ENCODE data around the gene FLII.

The FLII gene

DNA sequence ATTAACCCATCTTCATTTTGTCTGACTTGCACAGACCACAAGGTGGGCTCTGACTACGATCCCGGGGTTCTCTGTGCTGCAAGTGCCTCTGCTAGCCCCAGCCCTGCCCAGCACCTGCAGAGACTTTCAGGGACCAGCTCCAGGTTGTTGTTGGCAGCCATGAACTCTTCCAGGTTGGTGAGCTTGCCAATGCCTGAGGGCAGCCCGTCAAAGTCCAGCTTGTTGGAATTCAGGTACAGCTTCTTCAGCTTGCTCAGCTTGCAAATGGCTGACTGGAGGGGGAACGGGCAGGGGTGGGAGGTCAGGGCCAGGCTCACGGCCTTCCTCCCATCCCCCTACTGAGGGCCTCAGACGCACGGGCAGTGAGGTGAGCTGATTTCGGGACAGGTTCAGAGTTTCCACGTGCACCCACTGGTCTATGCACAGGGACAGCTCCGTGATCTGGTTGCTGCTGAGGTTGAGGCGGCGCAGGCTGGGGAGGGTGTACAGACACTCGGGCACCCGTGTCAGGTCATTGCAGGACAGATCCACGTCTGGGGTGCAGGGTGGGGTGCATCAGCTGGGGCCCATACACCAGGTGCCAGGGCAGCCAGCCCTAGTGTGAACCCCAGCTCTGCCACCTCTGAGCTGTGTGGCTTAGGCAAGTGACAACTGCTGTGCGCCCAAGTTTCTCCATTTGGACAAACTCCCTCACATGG lies 5.2 kb downstream of the FLII start:
- peaks cover 19% of the 10 kb centered on the region for H3K4me1 Mint-ChIP-seq
- H3K4me3 Mint-ChIP-seq = no peak overlapping the region
- no peaks in the 10 kb centered on the region for H3K36me3 Mint-ChIP-seq
- H3K27ac Mint-ChIP-seq = no peak overlapping the region
- no peaks in the 10 kb centered on the region for H3K27me3 Mint-ChIP-seq
- no peaks in the 10 kb centered on the region for H3K9me3 Mint-ChIP-seq

DNA sequence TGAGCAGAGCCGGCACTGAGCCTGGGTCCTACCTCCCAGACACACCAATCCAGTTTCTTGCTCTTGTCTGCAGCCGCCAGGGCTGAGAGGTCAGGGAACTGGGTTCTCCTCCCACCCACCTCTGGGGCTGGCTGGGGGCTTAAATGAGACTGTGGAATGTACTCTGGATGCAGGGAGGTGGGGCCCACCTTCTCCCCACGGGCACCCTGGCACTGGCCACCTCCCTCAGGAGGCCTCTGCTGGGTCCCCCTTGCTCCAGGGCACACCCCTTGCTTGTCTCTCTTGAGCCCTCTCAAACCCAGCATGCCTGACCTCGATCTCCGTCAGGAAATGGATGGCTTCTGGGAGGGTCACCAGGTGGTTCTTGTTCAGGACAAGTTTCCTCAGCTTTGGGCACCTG lies 6.4 kb downstream of the FLII start:
- H3K27me3 Mint-ChIP-seq = no peaks in the 10 kb centered on the region
- H3K27ac Mint-ChIP-seq = no peak overlapping the region
- peaks cover 3% of the 10 kb centered on the region for H3K36me3 Mint-ChIP-seq
- no peaks in the 10 kb centered on the region for H3K9me3 Mint-ChIP-seq
- H3K4me1 Mint-ChIP-seq = peaks cover 18% of the 10 kb centered on the region
- H3K4me3 Mint-ChIP-seq = no peak overlapping the region

GRCh38 chr17:18251204-18251603 lies 7.3 kb downstream of the FLII start:
- peaks cover 3% of the 10 kb centered on the region for H3K36me3 Mint-ChIP-seq
- H3K27ac Mint-ChIP-seq = no peak overlapping the region
- no peak overlapping the region for H3K4me3 Mint-ChIP-seq
- H3K27me3 Mint-ChIP-seq = no peaks in the 10 kb centered on the region
- H3K9me3 Mint-ChIP-seq = no peaks in the 10 kb centered on the region
- H3K4me1 Mint-ChIP-seq = peaks cover 8% of the 10 kb centered on the region

GRCh38 chr17:18250708-18251107 lies 7.8 kb downstream of the FLII start:
- H3K27ac Mint-ChIP-seq = no peak overlapping the region
- peaks cover 3% of the 10 kb centered on the region for H3K36me3 Mint-ChIP-seq
- H3K4me3 Mint-ChIP-seq = no peak overlapping the region
- H3K4me1 Mint-ChIP-seq = peaks cover 4% of the 10 kb centered on the region
- H3K9me3 Mint-ChIP-seq = no peaks in the 10 kb centered on the region
- H3K27me3 Mint-ChIP-seq = no peaks in the 10 kb centered on the region

GRCh38 chr17:18250259-18250658 lies 8.3 kb downstream of the FLII start:
- H3K4me3 Mint-ChIP-seq = no peak overlapping the region
- no peak overlapping the region for H3K27ac Mint-ChIP-seq
- H3K4me1 Mint-ChIP-seq = peaks cover 4% of the 10 kb centered on the region
- H3K9me3 Mint-ChIP-seq = no peaks in the 10 kb centered on the region
- no peaks in the 10 kb centered on the region for H3K27me3 Mint-ChIP-seq
- H3K36me3 Mint-ChIP-seq = peaks cover 5% of the 10 kb centered on the region

- Mint-ChIP-seq H3K9me3 (no peaks in the 10 kb centered on the region), H3K27ac (no peak overlapping the region), H3K36me3 (peaks cover 5% of the 10 kb centered on the region), H3K27me3 (no peaks in the 10 kb centered on the region), H3K4me3 (no peak overlapping the region), H3K4me1 (peaks cover 4% of the 10 kb centered on the region)
Measured at GRCh38 chr17:18248811-18249210, 9.7 kb downstream of the FLII start.

DNA sequence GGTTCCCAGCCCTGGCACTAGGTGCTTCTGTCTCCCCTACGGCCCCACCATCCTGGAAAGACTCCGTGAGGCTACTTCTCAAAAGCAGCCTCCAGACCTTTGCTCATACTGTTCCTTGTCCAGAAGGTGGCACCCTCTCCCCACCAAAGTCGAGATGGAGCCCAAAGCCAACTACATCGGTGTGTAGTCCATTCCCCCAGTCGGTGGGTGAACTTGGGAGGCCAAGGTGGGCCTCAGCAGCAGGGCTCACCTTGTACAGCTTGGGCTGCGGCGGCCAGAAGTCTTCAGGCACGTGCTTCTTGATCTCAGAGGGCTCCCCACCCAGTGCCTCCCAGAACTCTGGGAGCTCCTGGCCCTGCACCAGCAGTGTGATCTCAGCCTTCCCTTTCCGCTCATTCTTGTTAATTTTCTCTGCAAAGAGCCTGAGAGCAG lies 10.2 kb downstream of the FLII start:
- no peak overlapping the region for H3K4me3 Mint-ChIP-seq
- H3K4me1 Mint-ChIP-seq = peaks cover 4% of the 10 kb centered on the region
- no peaks in the 10 kb centered on the region for H3K9me3 Mint-ChIP-seq
- no peaks in the 10 kb centered on the region for H3K27me3 Mint-ChIP-seq
- H3K36me3 Mint-ChIP-seq = peaks cover 5% of the 10 kb centered on the region
- H3K27ac Mint-ChIP-seq = no peak overlapping the region

GRCh38 chr17:18247613-18248001 lies 10.9 kb downstream of the FLII start:
- H3K36me3 Mint-ChIP-seq = peaks cover 5% of the 10 kb centered on the region
- no peak overlapping the region for H3K27ac Mint-ChIP-seq
- H3K4me3 Mint-ChIP-seq = no peak overlapping the region
- peaks cover 4% of the 10 kb centered on the region for H3K4me1 Mint-ChIP-seq
- no peaks in the 10 kb centered on the region for H3K9me3 Mint-ChIP-seq
- H3K27me3 Mint-ChIP-seq = no peaks in the 10 kb centered on the region

DNA sequence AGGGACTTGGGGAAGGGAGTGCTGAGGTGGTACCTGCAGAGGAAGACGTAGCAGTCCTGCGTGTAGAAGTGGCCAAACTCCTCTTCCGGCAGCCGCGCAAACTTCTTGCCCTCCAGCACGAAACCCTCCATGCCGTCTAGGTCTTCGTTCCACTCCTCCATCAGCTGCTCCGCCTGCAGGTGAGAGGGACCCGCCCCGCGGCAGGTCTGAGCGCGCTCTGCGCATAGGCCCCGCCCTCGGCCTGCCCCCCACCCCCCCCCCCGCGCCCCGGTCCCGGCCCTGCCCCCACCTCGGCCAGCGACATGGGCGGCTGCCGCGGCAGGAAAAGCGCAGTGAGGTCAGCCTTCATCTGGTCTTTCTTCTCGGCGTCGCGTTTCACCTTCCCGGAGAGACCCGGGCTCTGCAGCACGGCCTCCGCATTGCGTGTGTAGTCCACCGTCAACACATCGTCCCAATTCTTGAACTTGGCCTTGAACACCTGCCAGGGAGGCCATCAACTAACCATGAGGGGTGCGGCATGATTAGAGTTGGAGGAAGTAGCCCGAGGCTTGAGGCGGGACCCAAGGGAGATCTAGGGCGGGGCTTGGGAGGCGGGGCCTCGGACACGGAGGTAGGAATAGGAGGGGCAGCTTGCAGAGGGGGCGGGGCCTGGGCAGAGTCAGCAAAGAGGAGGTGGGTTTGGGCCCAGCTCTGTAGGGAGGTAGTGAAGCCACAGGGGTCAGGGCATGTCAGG lies 11.5 kb downstream of the FLII start:
- peaks cover 5% of the 10 kb centered on the region for H3K36me3 Mint-ChIP-seq
- no peak overlapping the region for H3K4me3 Mint-ChIP-seq
- peaks cover 4% of the 10 kb centered on the region for H3K4me1 Mint-ChIP-seq
- no peaks in the 10 kb centered on the region for H3K9me3 Mint-ChIP-seq
- H3K27ac Mint-ChIP-seq = no peak overlapping the region
- H3K27me3 Mint-ChIP-seq = no peaks in the 10 kb centered on the region

DNA sequence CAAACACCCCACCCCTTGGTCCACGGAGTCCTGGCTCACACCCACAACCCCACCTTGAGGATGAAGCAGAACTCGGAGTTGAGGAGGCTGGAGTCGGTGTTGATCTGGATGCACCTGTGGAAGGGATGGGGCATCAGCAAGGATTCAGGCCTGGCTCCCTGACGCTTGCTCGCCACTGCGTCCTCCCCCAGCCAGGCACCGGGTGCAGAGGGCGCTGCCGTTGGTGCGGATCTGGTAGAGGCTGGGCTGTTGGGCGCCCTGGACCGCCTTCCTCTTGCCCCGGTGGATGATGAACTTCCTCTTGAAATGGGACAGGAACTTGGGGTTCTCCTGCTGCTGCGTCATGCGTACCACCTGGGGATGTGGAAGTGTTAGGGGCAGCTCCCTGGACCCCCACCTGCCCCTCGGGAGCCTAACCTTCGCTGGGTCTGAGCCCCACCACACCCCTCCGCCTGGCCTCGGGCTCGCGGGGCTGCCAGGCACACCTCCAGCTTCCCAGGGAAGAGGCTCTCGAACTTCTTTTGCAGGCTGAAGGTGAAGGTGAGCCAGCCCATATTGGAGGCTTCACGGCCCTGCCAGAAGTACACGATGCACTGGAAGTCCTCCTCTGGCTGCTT lies 12.3 kb downstream of the FLII start:
- Mint-ChIP-seq H3K27ac (no peak overlapping the region), H3K36me3 (peaks cover 5% of the 10 kb centered on the region), H3K9me3 (no peaks in the 10 kb centered on the region), H3K4me3 (no peak overlapping the region), H3K4me1 (peaks cover 4% of the 10 kb centered on the region), H3K27me3 (no peaks in the 10 kb centered on the region)

GRCh38 chr17:18245038-18245776 lies 13.3 kb downstream of the FLII start:
- Mint-ChIP-seq H3K4me3 (no peak overlapping the region), H3K9me3 (no peaks in the 10 kb centered on the region), H3K27me3 (no peaks in the 10 kb centered on the region), H3K27ac (no peak overlapping the region), H3K36me3 (peaks cover 5% of the 10 kb centered on the region), H3K4me1 (peaks cover 4% of the 10 kb centered on the region)

GRCh38 chr17:18241229-18241871 lies 17.2 kb downstream of the FLII start:
- Mint-ChIP-seq H3K9me3 (no peaks in the 10 kb centered on the region), H3K27ac (no peak overlapping the region), H3K27me3 (no peaks in the 10 kb centered on the region), H3K36me3 (peaks cover 2% of the 10 kb centered on the region), H3K4me3 (no peak overlapping the region), H3K4me1 (no peaks in the 10 kb centered on the region)

DNA sequence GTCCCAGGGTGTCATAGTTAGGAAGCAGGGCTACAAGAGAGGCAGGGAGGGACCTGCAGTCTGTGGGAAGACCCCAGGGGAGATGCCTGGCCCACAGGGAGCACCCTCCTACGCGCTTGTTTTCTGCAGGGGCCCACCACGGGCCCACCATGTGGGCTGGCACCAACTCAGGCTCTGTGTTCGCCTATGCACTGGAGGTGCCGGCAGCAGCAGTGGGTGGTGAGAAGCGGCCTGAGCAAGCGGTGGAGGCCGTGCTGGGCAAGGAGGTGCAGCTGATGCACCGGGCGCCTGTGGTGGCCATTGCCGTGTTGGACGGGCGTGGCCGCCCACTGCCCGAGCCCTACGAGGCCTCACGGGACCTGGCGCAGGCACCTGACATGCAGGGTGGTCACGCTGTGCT lies 18.1 kb downstream of the FLII start:
- Mint-ChIP-seq H3K27me3 (no peaks in the 10 kb centered on the region), H3K27ac (no peak overlapping the region), H3K36me3 (peaks cover 1% of the 10 kb centered on the region), H3K9me3 (no peaks in the 10 kb centered on the region), H3K4me3 (no peak overlapping the region), H3K4me1 (no peaks in the 10 kb centered on the region)

GRCh38 chr17:18238299-18238698 lies 20.2 kb downstream of the FLII start:
- Mint-ChIP-seq H3K36me3 (no peaks in the 10 kb centered on the region), H3K9me3 (no peaks in the 10 kb centered on the region), H3K4me1 (no peaks in the 10 kb centered on the region), H3K27me3 (no peaks in the 10 kb centered on the region), H3K27ac (no peak overlapping the region), H3K4me3 (no peak overlapping the region)

DNA sequence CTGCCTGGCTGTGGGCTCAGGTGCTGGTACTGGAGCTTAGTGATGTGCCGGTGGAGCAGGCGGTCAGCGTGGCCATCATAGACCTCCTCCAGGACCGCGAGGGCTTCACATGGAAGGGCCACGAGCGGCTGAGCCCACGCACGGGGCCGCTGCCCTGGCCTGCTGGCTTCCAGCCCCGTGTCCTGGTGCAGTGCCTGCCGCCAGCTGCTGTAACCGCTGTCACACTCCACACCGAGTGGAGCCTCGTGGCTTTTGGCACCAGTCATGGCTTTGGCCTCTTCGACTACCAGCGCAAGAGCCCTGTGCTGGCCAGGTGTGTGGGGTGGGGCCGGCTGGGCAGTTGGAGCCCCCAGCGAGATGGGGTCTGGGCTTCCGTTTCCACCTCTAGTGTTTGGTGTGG lies 21.1 kb downstream of the FLII start:
- H3K27me3 Mint-ChIP-seq = no peaks in the 10 kb centered on the region
- no peaks in the 10 kb centered on the region for H3K4me1 Mint-ChIP-seq
- H3K27ac Mint-ChIP-seq = no peak overlapping the region
- H3K36me3 Mint-ChIP-seq = no peaks in the 10 kb centered on the region
- H3K4me3 Mint-ChIP-seq = no peak overlapping the region
- no peaks in the 10 kb centered on the region for H3K9me3 Mint-ChIP-seq
